ENCODE measurements around the gene GOLGA6A. TPM values are rescaled to one million over a fixed set of nuclear protein-coding genes. Genes with fewer than 3 reads are reported as not detected.

Gene GOLGA6A
- total and polyA plus RNA-seq, 9 of the 15 experiments (the other 6 are each of a cell fraction or from before 2014, with no cell fraction given) = not detected

DNA sequence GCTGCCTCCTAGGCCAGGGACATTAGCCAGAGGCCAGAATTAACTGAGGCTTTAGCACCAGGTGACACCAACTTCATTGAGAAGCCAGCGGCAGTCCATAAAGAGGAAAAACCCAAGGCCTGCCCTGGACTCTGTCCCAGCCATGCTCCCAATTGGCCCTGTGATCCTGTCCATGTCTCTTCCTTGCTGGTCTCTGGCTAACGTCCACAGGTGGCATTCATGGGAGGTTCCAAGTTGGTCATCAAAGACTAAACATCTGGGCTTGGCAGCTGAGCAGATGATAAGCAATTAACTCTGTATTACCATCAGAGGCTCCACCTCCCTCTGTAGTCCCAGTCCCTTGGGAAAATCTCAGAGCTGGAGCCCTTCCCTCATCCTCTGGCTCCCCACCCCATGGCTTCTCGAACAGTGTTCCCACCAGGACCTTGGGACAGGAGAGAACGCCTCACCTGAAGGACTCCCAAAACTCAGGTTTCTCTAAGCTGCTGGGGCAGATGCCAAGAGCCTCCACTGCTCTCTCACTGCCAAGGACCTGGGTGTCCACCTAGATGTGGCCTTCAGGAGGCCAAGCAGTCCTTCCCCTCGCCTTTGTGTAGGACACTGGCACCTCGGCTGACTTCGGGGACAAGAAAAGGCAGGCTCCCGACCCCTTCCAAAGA is 40.4 kb downstream of the GOLGA6A start (continued):
- TF ChIP-seq PCBP1 (IDR thresholded peaks at IDR 0.05; ENCODE audit: low read depth, low read length, poor library complexity, severe bottlenecking) (no peak), SIN3A (IDR thresholded peaks at IDR 0.05; ENCODE audit: borderline replicate concordance in 2 of 2, control insufficient read depth in 1 of 2, low read depth in 2 of 2, low read length in 2 of 2) (no peak), RHOXF2B (CRISPR knock-in tag; conservative IDR thresholded peaks at IDR 0.05) (no peak)
- TF ChIP-seq, protein P1, sequence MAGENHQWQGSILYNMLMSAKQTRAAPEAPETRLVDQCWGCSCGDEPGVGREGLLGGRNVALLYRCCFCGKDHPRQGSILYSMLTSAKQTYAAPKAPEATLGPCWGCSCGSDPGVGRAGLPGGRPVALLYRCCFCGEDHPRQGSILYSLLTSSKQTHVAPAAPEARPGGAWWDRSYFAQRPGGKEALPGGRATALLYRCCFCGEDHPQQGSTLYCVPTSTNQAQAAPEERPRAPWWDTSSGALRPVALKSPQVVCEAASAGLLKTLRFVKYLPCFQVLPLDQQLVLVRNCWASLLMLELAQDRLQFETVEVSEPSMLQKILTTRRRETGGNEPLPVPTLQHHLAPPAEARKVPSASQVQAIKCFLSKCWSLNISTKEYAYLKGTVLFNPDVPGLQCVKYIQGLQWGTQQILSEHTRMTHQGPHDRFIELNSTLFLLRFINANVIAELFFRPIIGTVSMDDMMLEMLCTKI (IDR thresholded peaks at IDR 0.05; ENCODE audit: partially characterized antibody) = no peak

DNA sequence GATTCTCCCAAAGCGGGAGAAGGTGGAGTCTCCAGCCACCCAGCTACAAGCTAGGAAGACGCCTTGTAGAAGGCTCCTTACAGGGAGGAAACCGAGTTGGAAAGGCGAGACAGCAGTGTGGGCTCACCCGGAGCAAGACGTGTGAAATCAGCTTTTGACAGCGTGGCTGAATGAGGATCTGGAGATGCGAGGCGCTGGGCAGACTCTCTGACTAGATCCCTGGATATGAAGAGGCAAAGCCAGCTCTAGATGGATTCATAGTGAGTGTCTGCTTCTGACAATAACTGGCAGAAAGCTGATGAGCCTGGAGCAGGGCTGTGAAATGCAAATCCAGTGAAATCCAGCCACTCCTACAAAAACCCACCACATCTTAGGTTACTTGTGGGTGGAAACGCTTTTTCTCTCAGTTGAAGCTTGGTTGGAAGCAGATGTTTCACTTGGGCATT is 41.0 kb downstream of the GOLGA6A start:
- peak in 1 of 4 experiments; percentile 2 for DNase-seq (ENCODE audit: extremely low read depth in 1 of 4, low spot score in 3 of 4)
- Histone ChIP-seq H3K9me1 (ENCODE audit: control insufficient read depth, insufficient read depth, low read length) (no peaks in the 10 kb centered on the region), H3K79me2 (ENCODE audit: control insufficient read depth, insufficient read depth, low read length) (no peaks in the 10 kb centered on the region), H3K4me1 (replicated peaks in 1 of 2; ENCODE audit: control insufficient read depth in 2 of 2, insufficient read depth in 2 of 2, low read length in 2 of 2) (peaks cover 0 to 16% of the 10 kb centered on the region in 2 experiments; a peak in 3 of 5 replicates), H3K9ac (ENCODE audit: insufficient read depth in 1 of 2, low read depth in 2 of 2, low read length in 2 of 2) (no peak overlapping the region), H3K4me2 (ENCODE audit: insufficient read depth, low read length) (no peak overlapping the region), H3K27me3 (ENCODE audit: control insufficient read depth in 2 of 2, insufficient read depth in 2 of 2, low read length in 2 of 2) (peaks cover 0 to 29% of the 10 kb centered on the region in 2 experiments; a peak in 3 of 5 replicates), H4K20me1 (replicated peaks; ENCODE audit: control insufficient read depth, insufficient read depth, low read length) (peaks cover 32% of the 10 kb centered on the region), H3K36me3 (ENCODE audit: control insufficient read depth, insufficient read depth, low read length) (peaks cover 8% of the 10 kb centered on the region; the same call in 1 of the 3 replicates), H2AFZ (ENCODE audit: low read depth, low read length) (no peak overlapping the region), H3K4me3 (no peak overlapping the region), H3K9me3 (replicated peaks; ENCODE audit: control insufficient read depth, insufficient read depth, low read depth, low read length) (no peaks in the 10 kb centered on the region), H3K27ac (ENCODE audit: extremely low read depth, low read depth, low read length) (no peak overlapping the region)
- TF ChIP-seq CEBPG (CRISPR knock-in tag; IDR thresholded peaks at IDR 0.05) (no peak), CEBPG (tag; conservative IDR thresholded peaks at IDR 0.05 in 1 of 2, IDR thresholded peaks at IDR 0.05 in 1 of 2) (no peak)
- BruUV-seq (replicated peaks) = no TSS peak
- no peak for ATAC-seq
- FAIRE-seq = no peak
- ChIA-PET CTCF (ENCODE audit: low intra/inter-chr PET ratio) (no interaction called here), POLR2A (interaction anchor here (0.6 to 1.3 kb wide), 2 partner anchors 11 to 158 kb away, joined by 4 read pairs; no protein-coding TSS in a partner anchor)
- in situ Hi-C loops (cut with MboI) = no loop called here
- 13% methylated on average over 10 of the region's 10 CpGs for WGBS (ENCODE audit: insufficient coverage, low coverage, missing lambda C conversion rate)
- intact Hi-C loops (cut with micrococcal nuclease) = no loop called here

All from K562 (cell line).